Lower leg skin (tissue), 4 donors: Measurements from ENCODE around the gene BAMBI. TPM values are rescaled to one million over a fixed set of nuclear protein-coding genes. Genes with fewer than 3 reads are reported as not detected.
A peak's percentile ranks its signal among the peaks of the same experiment; 100 is the strongest.

Experiments used
- DNase-seq, 2 donors: peaks; one replicate each; pipeline ENCODE4 v3.0.0-alpha.2; 2019; ENCODE audit warnings: low spot score in 2 of 2
- H3K4me3 ChIP-seq: fragments of 200-600 bp; sonication (generic); 2 replicates; pipeline ENCODE4 v1.5.1; 2017; ENCODE audit warnings: mild to moderate bottlenecking, low read depth; ENCODE audit not compliant: poor library complexity, severe bottlenecking
- CTCF ChIP-seq, 3 donors: fragments of 450-650 bp; IDR thresholded peaks; one replicate each; pipeline ENCODE4 v1.5.1; 2016; ENCODE audit warnings: antibody characterized with exemption in 3 of 3, mild to moderate bottlenecking in 3 of 3, moderate library complexity in 2 of 3
- POLR2A ChIP-seq, 2 donors: fragments of 450-650 bp; IDR thresholded peaks; one replicate each; pipeline ENCODE4 v1.6.1; 2016 to 2017; ENCODE audit warnings: antibody characterized with exemption in 2 of 2, mild to moderate bottlenecking in 1 of 2, moderate library complexity in 1 of 2
- WGBS, 2 donors: methylation state at CpG; one replicate each; pipeline ENCODE4 v1.1.5; 2018; 5-methylcytosine and 5-hydroxymethylcytosine counted together
- intact Hi-C: fragments of 100-400 bp; cut with DNase I; formaldehyde crosslinking; loops from one replicate; pipeline ENCODE4 v1.15.0; 2023; ENCODE audit warnings: low total_unique reads
- total RNA-seq, 4 donors: library from RNA; depleted of rRNA; stranded (reverse); fragments of >200 nt; gene quantifications; one replicate each; pipeline ENCODE4 v1.1.0, GENCODE V29; 2016

The BAMBI gene
- total RNA-seq, 4 donors from 2014 or later = 4.0 to 14.8 (median 11.1) TPM

GRCh38 chr10:28732091-28732490 is 54.8 kb downstream of the BAMBI start:
- DNase-seq = peak in 1 of 2 donors; percentile 21
- no peak overlapping the region for H3K4me3 ChIP-seq
- TF ChIP-seq CTCF (IDR thresholded peaks at IDR 0.05) (no peak), POLR2A (IDR thresholded peaks at IDR 0.05) (no peak)
- 93 to 95% methylated on average over 8 of the region's 8 CpGs for WGBS, 2 donors
- intact Hi-C loops = no loop called here

Other genes starting within 250 kb of the BAMBI start
- 100 to 1,000 TPM in 1 of 4 donors, 10 to 100 TPM in 3; 86.2 to 139 (median 92.9) TPM for gene WAC, start 144.4 kb upstream of the BAMBI start, total RNA-seq